ENCODE measurements around the gene DIS3.

- TF ChIP-seq CTCF (conservative IDR thresholded peaks at IDR 0.05; ENCODE audit: low read depth, low read length) (no peak), RCOR1 (IDR thresholded peaks at IDR 0.05; ENCODE audit: insufficient replicate concordance, low read length) (no peak), FOS (IDR thresholded peaks at IDR 0.05; ENCODE audit: low read depth, low read length) (no peak), MAFK (IDR thresholded peaks at IDR 0.05; ENCODE audit: low read depth, low read length) (no peak), RAD21 (IDR thresholded peaks at IDR 0.05; ENCODE audit: low read length) (no peak), POLR2A (IDR thresholded peaks at IDR 0.05; ENCODE audit: low read depth, low read length) (no peak), ELK1 (IDR thresholded peaks at IDR 0.05; ENCODE audit: borderline replicate concordance, low read depth, low read length) (no peak), SMC3 (IDR thresholded peaks at IDR 0.05; ENCODE audit: low read depth, low read length) (no peak), RFX5 (IDR thresholded peaks at IDR 0.05; ENCODE audit: low read depth, low read length) (no peak), USF2 (IDR thresholded peaks at IDR 0.05; ENCODE audit: low read depth, low read length) (no peak)
Observed at GRCh38 chr13:72728290-72728605, 53.5 kb downstream of the DIS3 start.
